GM18861 (cell line): ENCODE data around the gene TRAPPC2.
A peak's percentile ranks its signal among the peaks of the same experiment; 100 is the strongest.

Source experiments
- ATAC-seq: cut with Tn5 transposase; IDR thresholded peaks from one replicate; pipeline ENCODE4 v1.9.1; 2021; ENCODE audit not compliant: unreplicated experiment

The TRAPPC2 gene

DNA sequence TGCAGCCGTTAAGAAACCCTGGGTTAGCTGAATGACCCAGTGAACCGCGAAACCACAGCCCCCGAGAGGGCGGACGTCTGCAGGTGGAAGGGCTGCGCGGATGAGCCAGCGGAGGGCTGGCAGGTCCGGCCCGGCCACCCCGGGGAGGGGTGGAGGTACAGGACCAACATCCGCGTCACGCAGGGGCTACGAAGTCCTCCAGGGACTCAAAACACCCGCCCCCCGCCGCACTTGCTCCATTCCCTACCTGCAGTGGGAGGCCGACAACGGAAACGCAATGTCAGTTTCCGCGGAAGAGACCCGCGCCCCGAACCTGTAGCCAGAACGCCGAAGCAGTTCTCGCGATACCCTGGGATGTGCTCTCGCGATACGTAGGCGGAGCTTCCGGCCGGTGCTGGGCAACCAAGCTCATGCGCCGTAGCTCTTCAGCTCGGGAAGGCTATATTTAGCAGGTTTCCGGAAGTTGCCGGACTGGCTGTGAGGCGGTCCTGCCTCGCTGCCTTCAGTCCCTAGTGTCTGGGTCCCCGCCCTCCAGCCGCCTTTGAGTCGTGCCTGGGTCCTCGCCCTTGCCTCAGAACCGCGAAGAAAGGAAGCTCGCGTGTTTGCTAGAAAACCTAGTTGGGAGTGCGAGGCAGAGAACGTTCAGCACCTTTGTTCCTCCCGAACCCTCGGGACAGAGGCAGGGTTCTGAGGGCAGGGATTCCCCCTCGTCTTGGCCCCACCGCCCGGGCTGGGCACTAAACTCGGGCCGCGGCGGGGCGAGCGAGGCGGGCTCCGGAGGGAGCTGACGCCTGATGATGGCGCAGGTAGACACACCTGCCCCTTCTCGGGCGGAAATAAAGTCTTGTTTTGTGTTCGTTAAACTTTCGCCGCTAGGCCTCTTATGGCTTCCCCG lies at the start of gene TRAPPC2, which contains the start of gene OFD1:
TSS of gene TRAPPC2 (minus strand) at position 343 of the 895 bp plus-strand sequence. CDS start 14,657 bp downstream, outside the sequence.
TSS of gene OFD1 (plus strand) at position 471 of the 895 bp plus-strand sequence. CDS start at position 795, 324 bp downstream.
- ATAC-seq = peak; percentile 76

- no peak for ATAC-seq
Measured at GRCh38 chrX:13780868-13781427, 46.5 kb upstream of the TRAPPC2 start.

DNA sequence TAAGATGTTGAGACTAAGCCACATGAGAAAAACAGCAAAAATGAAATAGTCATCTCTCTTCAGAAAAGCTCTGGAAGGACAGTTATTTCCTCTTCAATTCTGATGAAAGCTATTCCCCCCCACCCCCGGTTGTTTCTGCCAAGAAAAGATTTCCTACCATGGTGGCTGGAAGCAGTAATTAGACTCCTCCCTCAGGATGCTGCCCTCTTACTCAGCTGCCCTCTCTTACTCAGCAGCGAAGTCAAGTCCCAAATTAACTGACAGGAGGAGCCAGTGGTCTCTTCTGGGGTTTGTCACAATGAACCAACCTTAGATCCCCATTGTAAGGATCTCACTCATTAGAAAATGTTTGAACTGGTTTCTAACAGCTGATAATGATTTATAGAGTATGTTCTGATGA lies 44.5 kb upstream of the TRAPPC2 start:
- no peak for ATAC-seq

GRCh38 chrX:13776387-13776786 lies 42.0 kb upstream of the TRAPPC2 start:
- no peak for ATAC-seq

GRCh38 chrX:13775837-13776236 lies 41.4 kb upstream of the TRAPPC2 start:
- no peak for ATAC-seq

GRCh38 chrX:13774696-13775095 lies 40.3 kb upstream of the TRAPPC2 start:
- ATAC-seq = no peak

- ATAC-seq = no peak
Measured at GRCh38 chrX:13770013-13770535, 35.7 kb upstream of the TRAPPC2 start.

DNA sequence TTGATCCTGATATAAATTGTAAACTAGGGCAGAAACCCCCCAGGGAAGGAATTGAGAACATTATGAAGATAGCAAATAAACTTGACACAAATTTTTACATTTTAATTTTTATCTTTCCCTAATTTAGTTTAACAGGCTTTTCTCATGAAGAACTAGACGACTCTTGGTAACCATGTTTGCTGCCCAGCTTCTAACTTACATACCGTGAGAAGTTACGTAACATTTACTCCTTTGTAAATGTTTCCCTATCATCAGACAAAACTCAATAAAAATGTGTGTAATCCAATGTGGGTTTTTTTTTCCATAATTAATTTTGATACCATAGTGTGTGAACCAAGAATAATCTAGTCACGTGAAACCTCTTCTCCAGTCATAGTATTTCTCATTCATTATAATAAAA lies 34.5 kb upstream of the TRAPPC2 start:
- ATAC-seq = no peak

GRCh38 chrX:13764765-13765164 lies 30.3 kb upstream of the TRAPPC2 start:
- no peak for ATAC-seq

GRCh38 chrX:13764281-13764680 lies 29.9 kb upstream of the TRAPPC2 start:
- ATAC-seq = no peak

DNA sequence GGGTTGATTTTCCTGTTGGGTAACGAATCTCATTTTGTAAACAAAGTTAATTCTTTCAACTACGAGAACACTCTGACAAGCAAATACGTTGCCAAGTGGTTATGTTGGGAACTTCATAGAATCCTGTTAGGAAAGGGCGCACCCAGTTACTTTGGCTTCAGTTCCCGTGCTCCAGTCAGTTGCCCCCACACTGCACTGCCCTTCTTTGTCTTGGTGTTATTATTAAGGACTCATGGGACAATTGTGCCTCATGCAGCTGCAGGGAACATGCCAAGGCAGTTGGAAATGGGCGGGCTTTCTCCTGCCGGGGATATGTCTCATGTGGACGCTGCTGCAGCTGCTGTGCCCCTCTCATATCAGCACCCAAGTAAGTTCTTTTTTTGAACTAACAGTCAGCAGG lies 29.1 kb upstream of the TRAPPC2 start:
- no peak for ATAC-seq

DNA sequence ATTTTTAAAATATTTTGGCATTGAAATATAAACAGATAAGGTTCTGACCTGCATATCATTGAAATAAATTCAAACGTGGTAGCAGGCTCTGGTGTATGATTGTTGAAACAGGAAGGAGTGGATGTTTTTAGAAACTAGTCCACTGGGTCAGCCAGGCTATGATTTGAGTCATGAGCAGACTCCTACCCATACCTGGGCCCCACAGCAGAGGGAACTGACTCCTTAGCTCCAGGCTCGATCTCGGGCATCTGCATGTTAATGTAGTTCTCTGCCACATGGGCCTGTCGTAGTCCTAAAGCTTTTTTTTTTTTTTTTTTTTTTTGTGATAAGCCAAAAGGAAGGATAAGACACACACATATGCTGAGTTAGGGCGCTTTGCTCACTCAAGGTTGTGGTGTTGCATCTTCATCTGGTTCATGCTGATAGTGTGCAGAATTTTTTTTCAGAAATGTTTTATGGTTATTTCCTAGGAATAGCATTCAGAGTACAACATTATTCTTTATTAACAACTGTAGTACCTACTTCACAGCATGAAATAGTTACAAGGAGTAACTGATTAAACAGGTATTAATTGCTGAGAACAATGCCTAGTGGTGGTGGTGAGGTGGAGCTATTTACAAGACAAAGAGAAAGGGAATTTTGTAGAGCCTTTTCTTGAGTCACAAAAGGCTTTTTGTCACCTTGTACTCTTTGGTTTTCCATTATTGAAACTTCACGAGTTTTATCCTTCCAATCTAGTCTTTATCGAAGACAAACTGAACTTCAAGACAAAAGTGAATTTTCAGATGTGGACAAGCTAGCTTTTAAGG lies 27.4 kb upstream of the TRAPPC2 start:
- ATAC-seq = peak; percentile 55

GRCh38 chrX:13760426-13760825 lies 26.0 kb upstream of the TRAPPC2 start:
- ATAC-seq = no peak

GRCh38 chrX:13759152-13759718 lies 24.8 kb upstream of the TRAPPC2 start:
- ATAC-seq = peak; percentile 60

DNA sequence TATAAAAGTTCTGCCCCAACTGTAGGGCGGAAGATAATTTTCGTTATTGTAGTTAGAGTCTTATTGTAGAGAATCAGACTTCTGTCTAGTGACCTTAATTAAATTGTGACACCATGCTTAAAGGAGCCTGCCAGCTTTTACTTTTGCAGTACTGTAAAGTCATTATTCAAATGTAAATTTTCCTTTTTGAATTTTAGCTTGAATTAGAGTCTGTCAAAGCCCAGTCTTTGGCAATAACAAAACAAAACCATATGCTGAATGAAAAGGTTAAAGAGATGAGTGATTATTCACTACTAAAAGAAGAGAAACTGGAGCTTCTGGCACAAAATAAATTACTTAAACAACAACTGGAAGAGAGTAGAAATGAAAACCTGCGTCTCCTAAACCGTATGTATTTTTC lies 22.0 kb upstream of the TRAPPC2 start:
- no peak for ATAC-seq

GRCh38 chrX:13755254-13755653 lies 20.8 kb upstream of the TRAPPC2 start:
- no peak for ATAC-seq

- ATAC-seq = no peak
Measured at GRCh38 chrX:13754765-13755164, 20.3 kb upstream of the TRAPPC2 start.

- ATAC-seq = peak; percentile 47
Measured at GRCh38 chrX:13752646-13753045, 18.2 kb upstream of the TRAPPC2 start.

GRCh38 chrX:13752141-13752540 lies 17.7 kb upstream of the TRAPPC2 start:
- no peak for ATAC-seq

DNA sequence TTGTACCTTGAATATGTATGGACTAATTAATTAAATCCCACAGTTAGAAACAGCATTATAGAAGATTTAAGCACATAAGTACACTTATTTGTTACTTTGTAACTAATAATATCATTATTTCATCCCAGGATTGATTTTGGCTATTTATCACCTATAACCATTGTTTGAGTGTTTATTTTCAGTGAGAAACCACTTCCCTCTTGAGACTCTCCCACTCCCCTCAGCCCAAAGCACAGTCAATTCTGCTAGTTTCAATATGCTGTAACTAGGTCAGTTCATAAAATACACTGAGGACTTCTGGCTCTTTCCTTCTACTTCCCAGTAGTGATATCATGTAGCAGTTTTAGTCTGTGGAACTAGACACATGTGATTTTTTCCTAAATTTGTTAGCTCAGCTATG lies 16.4 kb upstream of the TRAPPC2 start:
- ATAC-seq = peak; percentile 38

DNA sequence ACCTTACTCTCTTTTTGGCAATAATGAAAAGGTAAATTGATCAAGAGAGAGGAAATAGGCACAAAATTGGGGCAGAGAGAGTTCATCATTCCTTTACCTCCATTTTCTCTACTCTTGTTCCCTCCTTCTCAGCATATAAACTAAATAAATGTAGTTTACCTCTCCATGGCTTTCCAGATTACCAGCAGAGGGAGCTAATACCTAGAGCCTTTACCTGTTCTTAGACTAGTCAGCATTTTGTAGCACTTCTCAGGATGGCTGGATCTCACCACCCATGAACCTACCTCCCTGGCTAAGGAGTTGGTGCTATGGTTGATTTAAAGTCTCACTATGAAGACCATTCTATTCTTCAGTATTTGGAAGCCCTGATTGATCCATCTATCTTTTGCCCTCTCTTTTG lies 15.8 kb upstream of the TRAPPC2 start:
- no peak for ATAC-seq
